ENCODE measurements around the gene CLEC19A.

CLEC19A gene

DNA sequence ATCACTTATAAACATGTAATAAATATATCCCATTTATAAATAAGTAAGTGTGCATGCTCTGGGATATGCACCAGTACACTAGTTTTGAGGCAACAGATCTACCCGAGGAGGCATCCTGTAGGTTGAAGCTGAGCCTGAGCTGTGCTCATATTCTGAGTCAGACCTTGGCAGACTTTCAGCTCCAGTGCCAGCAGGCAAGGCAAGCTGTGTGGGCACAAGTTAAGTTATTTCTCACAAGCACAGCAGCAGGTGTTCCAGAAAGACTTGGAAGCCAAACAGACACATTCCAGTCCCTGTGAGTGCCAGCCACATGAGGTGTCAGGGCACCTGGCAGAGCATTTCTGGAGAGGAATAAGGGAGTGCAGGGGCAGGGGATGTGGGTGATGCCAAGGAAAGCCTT lies 1.3 kb upstream of the CLEC19A start:
- TF ChIP-seq CTCF (conservative IDR thresholded peaks at IDR 0.05; ENCODE audit: low read depth, low read length): no peak
- DNase-seq (ENCODE audit: low read depth): peak; percentile 90
- H3K4me3 ChIP-seq (ENCODE audit: low read length): no peak overlapping the region

DNA sequence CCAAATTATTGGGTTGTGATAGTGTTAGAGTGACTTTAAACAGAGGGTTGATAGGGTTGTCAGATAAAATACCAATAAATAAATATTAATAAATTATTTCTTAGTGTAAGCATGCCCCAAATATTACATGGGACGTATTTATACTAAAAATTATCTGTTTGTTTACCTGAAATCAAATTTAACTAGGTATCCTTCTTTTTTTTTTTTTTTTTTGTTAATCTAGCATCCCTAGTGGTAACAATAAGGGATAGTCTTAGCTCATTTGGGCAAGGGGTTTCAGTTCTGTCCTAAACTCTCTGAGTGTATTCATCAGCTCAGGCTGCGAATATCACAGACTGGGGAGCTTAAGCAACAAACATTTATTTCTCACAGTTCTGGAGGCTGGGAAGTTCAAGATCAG lies 1.3 kb downstream of the CLEC19A start:
- DNase-seq (ENCODE audit: low read depth): no peak
- TF ChIP-seq CTCF (conservative IDR thresholded peaks at IDR 0.05; ENCODE audit: low read depth, low read length): no peak
- no peak overlapping the region for H3K4me3 ChIP-seq (ENCODE audit: low read length)

GRCh38 chr16:19287241-19287640 lies 1.7 kb downstream of the CLEC19A start:
- DNase-seq (ENCODE audit: low read depth): no peak
- TF ChIP-seq CTCF (conservative IDR thresholded peaks at IDR 0.05; ENCODE audit: low read depth, low read length): no peak
- H3K4me3 ChIP-seq (ENCODE audit: low read length): no peak overlapping the region

DNA sequence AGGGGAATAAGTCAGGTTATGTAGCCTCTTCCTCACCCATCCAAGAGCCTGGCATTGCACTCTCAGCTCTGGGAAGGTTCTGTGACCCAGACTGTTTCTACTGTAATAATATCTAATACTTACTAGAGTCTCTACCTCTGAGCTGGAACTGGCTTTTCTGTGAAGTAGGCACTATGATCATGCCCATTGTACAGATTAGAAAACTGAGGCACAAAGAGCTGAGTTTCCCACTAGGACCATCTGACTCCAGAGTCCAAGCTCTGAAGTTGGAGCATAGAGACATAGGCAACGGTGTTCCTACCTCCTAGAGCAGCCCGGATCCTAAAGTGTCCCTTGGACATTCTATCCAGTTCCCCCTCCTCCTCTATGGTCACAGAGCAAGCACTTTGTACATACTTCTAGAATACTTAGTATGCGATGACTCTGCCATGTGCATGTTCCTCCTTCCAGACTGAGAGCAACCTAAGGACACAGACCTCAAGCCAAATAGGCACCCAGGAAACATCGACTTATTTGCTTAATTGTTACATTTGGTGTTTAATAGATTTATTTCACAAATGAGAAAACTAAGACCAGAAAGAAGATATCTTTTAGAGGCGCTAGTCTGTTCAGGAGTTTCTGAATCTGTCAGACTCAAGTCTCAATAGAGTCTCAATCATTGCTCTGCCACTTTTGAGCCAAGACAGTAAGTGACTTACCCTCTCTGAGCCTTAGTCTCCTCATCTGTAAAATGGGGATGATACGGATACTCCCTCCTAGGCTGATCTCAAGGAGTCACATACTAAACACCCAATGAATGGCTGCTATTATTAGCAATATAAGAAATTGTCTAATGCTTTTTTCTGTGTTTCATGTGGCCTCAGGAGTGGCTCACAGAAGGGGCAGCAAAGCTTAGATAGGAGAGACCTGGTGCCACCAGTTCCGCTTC lies 3.6 kb downstream of the CLEC19A start:
- TF ChIP-seq CTCF (conservative IDR thresholded peaks at IDR 0.05; ENCODE audit: low read depth, low read length): no peak
- DNase-seq (ENCODE audit: low read depth): no peak
- no peak overlapping the region for H3K4me3 ChIP-seq (ENCODE audit: low read length)

- H3K4me3 ChIP-seq (ENCODE audit: low read length): no peak overlapping the region
- TF ChIP-seq CTCF (conservative IDR thresholded peaks at IDR 0.05; ENCODE audit: low read depth, low read length): no peak
- peak; percentile 50 for DNase-seq (ENCODE audit: low read depth)
Observed at GRCh38 chr16:19289811-19290485, 4.4 kb downstream of the CLEC19A start.

DNA sequence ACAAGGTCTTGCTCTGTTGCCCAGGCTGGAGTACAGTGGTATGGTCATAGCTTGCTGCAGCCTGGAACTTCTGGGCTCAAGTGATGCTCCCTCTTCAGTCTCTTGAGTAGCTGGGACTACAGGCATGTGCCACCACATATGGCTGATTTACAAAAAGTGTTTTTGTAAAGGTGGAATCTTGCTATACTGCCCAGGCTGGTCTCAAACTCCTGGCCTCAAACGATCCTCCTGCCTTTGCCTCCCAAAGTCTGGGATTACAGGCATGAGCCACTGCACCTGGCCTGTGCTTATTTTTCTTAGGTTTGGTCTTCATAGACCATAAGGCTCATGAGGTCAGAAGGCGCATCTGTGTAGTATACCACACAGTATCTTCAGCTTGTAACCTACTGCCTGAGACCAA lies 5.3 kb downstream of the CLEC19A start:
- TF ChIP-seq CTCF (conservative IDR thresholded peaks at IDR 0.05; ENCODE audit: low read depth, low read length): no peak
- DNase-seq (ENCODE audit: low read depth): no peak

More for the DNA sequence above, 5.3 kb downstream of the CLEC19A start:
- no peak overlapping the region for H3K4me3 ChIP-seq (ENCODE audit: low read length)
